HCT116 (cell line): ENCODE measurements around the gene DUSP14. TPM values are rescaled to one million over a fixed set of nuclear protein-coding genes. Genes with fewer than 3 reads are reported as not detected.

Experiments
- ATAC-seq: fragments of 200-7000 bp; cut with Tn5 transposase; 2 replicates; pipeline ENCODE4 v1.9.1; 2020; ENCODE audit warnings: mild to moderate bottlenecking, moderate library complexity
- BruUV-seq: library from RNA; stranded (reverse); fragments of 400-500 nt; replicated peaks from 2 replicates; lab custom pipeline; 2021; lab: Mats Ljungman, UMichigan
- CTCF ChIA-PET: fragments of 300-600 bp; sonication (Branson Sonifier 250); formaldehyde crosslinking; loops from one replicate; lab custom pipeline; 2021; ENCODE audit warnings: antibody characterized with exemption; lab: Charles Lee
- POLR2A ChIA-PET: fragments of 300-600, 350-600 bp; sonication (Branson Sonifier 250); formaldehyde crosslinking; loops from one replicate; lab custom pipeline; 2021; ENCODE audit warnings: antibody characterized with exemption; lab: Charles Lee
- RAD21 ChIA-PET, 2 experiments: fragments of 300-600 bp; sonication (Branson Sonifier 250); formaldehyde crosslinking; loops; one replicate each; lab custom pipeline; 2023; ENCODE audit warnings: low total read pairs in 2 of 2; ENCODE audit not compliant: uncharacterized antibody in 2 of 2, unreplicated experiment in 2 of 2, low non-redundant PET in 1 of 2; lab: Charles Lee
- DNase-seq: peaks from one replicate; pipeline ENCODE4 v3.0.0-alpha.2; 2010; ENCODE audit warnings: low read depth, low spot score
- H2AFZ ChIP-seq: fragments of 200-600 bp; shearing (Covaris generic), sonication (generic); 2 replicates; pipeline ENCODE4 v1.6.1; 2017; ENCODE audit warnings: low read depth, mixed run types, mixed read lengths, antibody characterized with exemption, low read length; ENCODE audit not compliant: poor library complexity, severe bottlenecking
- H3K27ac ChIP-seq: 2 replicates; pipeline ENCODE4 v1.5.1; 2012; ENCODE audit warnings: low read depth, low read length
- H3K27me3 ChIP-seq: fragments of 200-600 bp; sonication (generic); 2 replicates; pipeline ENCODE4 v1.6.1; 2016; ENCODE audit warnings: mixed run types, low read length, mixed read lengths; ENCODE audit not compliant: insufficient read depth
- H3K36me3 ChIP-seq, 2 experiments: fragments of 200-500 bp in 1 of 2; fragments of 200-600 bp in 1 of 2; sonication (Bioruptor generic) in 1 of 2; sonication (generic) in 1 of 2; 2 replicates each; pipeline versions ENCODE4 v1.5.1 to v1.6.1; 2014 to 2016; ENCODE audit warnings: low read length in 2 of 2, inconsistent platforms in 1 of 2, mixed read lengths in 1 of 2, mixed run types in 1 of 2; ENCODE audit not compliant: insufficient read depth in 2 of 2, control insufficient read depth in 1 of 2
- H3K4me1 ChIP-seq, 2 experiments: fragments of 200-600 bp in 1 of 2; sonication (generic) in 1 of 2; 2 replicates each; pipeline versions ENCODE4 v1.5.1 to v1.6.1; 2012 to 2017; ENCODE audit warnings: low read length in 2 of 2, inconsistent platforms in 1 of 2, mild to moderate bottlenecking in 1 of 2, mixed read lengths in 1 of 2, mixed run types in 1 of 2, moderate library complexity in 1 of 2; ENCODE audit not compliant: insufficient read depth in 2 of 2, control insufficient read depth in 1 of 2
- H3K4me2 ChIP-seq: fragments of 200-600 bp; sonication (generic); 2 replicates; pipeline ENCODE4 v1.6.1; 2017; ENCODE audit warnings: mixed run types, low read length, mixed read lengths
- H3K4me3 ChIP-seq, 2 experiments: fragments of 200-600 bp in 1 of 2; sonication (generic) in 1 of 2; replicated peaks in 1 of 2; 2 replicates each; pipeline ENCODE4 v1.5.1; 2011 to 2016; ENCODE audit warnings: low read length in 2 of 2, control low read depth in 1 of 2, low read depth in 1 of 2, mild to moderate bottlenecking in 1 of 2, mixed read lengths in 1 of 2, mixed run types in 1 of 2
- H3K79me2 ChIP-seq: fragments of 200-600 bp; sonication (generic); 2 replicates; pipeline ENCODE4 v1.6.1; 2017; ENCODE audit warnings: mild to moderate bottlenecking, mixed run types, low read length, moderate library complexity, mixed read lengths; ENCODE audit not compliant: insufficient read depth
- H3K9ac ChIP-seq: fragments of 200-600 bp; sonication (generic); 2 replicates; pipeline ENCODE4 v1.6.1; 2016; ENCODE audit warnings: low read length, mixed read lengths
- H3K9me2 ChIP-seq: fragments of 200-600 bp; sonication (generic), shearing (Covaris generic); 2 replicates; pipeline ENCODE4 v1.6.1; 2017; ENCODE audit warnings: mixed run types, mild to moderate bottlenecking, moderate library complexity; ENCODE audit not compliant: insufficient read depth
- H3K9me3 ChIP-seq, 2 experiments: fragments of 200-500 bp in 1 of 2; fragments of 200-600 bp in 1 of 2; sonication (Bioruptor generic) in 1 of 2; sonication (generic) in 1 of 2; 2 replicates each; pipeline ENCODE4 v1.6.1; 2014 to 2017; ENCODE audit warnings: low read length in 2 of 2, mixed read lengths in 2 of 2, inconsistent platforms in 1 of 2, low read depth in 1 of 2, mild to moderate bottlenecking in 1 of 2, mixed run types in 1 of 2, moderate library complexity in 1 of 2; ENCODE audit not compliant: control insufficient read depth in 1 of 2, insufficient read depth in 1 of 2
- H4K20me1 ChIP-seq: fragments of 200-600 bp; sonication (generic), shearing (Covaris generic); 2 replicates; pipeline ENCODE4 v1.6.1; 2017; ENCODE audit warnings: mixed run types, mild to moderate bottlenecking, moderate library complexity; ENCODE audit not compliant: insufficient read depth
- CBX3 ChIP-seq: IDR thresholded peaks from 2 replicates; pipeline ENCODE4 v1.6.1; 2012; ENCODE audit warnings: low read depth
- CEBPB ChIP-seq: IDR thresholded peaks from 2 replicates; pipeline ENCODE4 v1.6.1; 2012; ENCODE audit warnings: low read depth
- EGR1 ChIP-seq: IDR thresholded peaks from 2 replicates; pipeline ENCODE4 v1.6.1; 2012; ENCODE audit warnings: low read depth
- EZH2 ChIP-seq: fragments of 200-600 bp; sonication (generic); IDR thresholded peaks from 2 replicates; pipeline ENCODE4 v1.6.1; 2017; ENCODE audit warnings: antibody characterized with exemption, mixed run types
- JUND ChIP-seq: IDR thresholded peaks from 2 replicates; pipeline ENCODE4 v1.6.1; 2012
- POLR2A ChIP-seq: IDR thresholded peaks from 2 replicates; pipeline ENCODE4 v1.7.0; 2011; ENCODE audit warnings: borderline replicate concordance; ENCODE audit not compliant: insufficient read depth, insufficient read length; ENCODE audit errors: extremely low read depth
- POLR2AphosphoS5 ChIP-seq: IDR thresholded peaks from 2 replicates; pipeline ENCODE4 v1.6.1; 2011; ENCODE audit warnings: mild to moderate bottlenecking, low read depth, low read length, moderate library complexity
- SIN3A ChIP-seq: IDR thresholded peaks from 2 replicates; pipeline ENCODE4 v1.6.1; 2012; ENCODE audit warnings: low read depth
- SP1 ChIP-seq: IDR thresholded peaks from 2 replicates; pipeline ENCODE4 v1.6.1; 2012; ENCODE audit warnings: low read depth
- SRF ChIP-seq: IDR thresholded peaks from 2 replicates; pipeline ENCODE4 v1.6.1; 2012; ENCODE audit warnings: low read depth
- YY1 ChIP-seq: IDR thresholded peaks from 2 replicates; pipeline ENCODE4 v1.6.1; 2011; ENCODE audit warnings: low read length, low read depth, moderate library complexity, mild to moderate bottlenecking; ENCODE audit not compliant: insufficient replicate concordance; ENCODE audit errors: extremely low read depth
- ZFX ChIP-seq: fragments of 450-650 bp; IDR thresholded peaks from 2 replicates; pipeline ENCODE4 v1.6.1; 2017
- ZNF274 ChIP-seq: fragments of 200-500 bp; sonication (Bioruptor generic); IDR thresholded peaks from 2 replicates; pipeline ENCODE4 v1.6.1; 2014; ENCODE audit warnings: mild to moderate bottlenecking, low read depth, low read length, inconsistent platforms
- intact Hi-C: fragments of 100-400 bp; cut with micrococcal nuclease; formaldehyde crosslinking; loops from 2 replicates; pipeline ENCODE4 v1.10.0; 2022
- total RNA-seq: library from RNA; stranded (reverse); gene quantifications from one replicate; pipeline ENCODE4 v1.2.1, GENCODE V29; 2021; ENCODE audit not compliant: unreplicated experiment
- TF ChIP-seq, protein P1 (sequence below): IDR thresholded peaks from 2 replicates; pipeline ENCODE4 v1.6.1; 2011; ENCODE audit warnings: mild to moderate bottlenecking, low read length, moderate library complexity; ENCODE audit not compliant: insufficient replicate concordance; ENCODE audit errors: extremely low read depth
- TF ChIP-seq, protein P2 (sequence below): IDR thresholded peaks from 2 replicates; pipeline ENCODE4 v1.6.1; 2012
- TF ChIP-seq, protein P3 (sequence below), 3 experiments: fragments of 200-600 bp in 1 of 3; sonication (generic) in 1 of 3; IDR thresholded peaks in 2 of 3; conservative IDR thresholded peaks in 1 of 3; 2 replicates each; pipeline ENCODE4 v1.5.1; 2012 to 2017; ENCODE audit warnings: low read depth in 2 of 3, low read length in 2 of 3, antibody characterized with exemption in 1 of 3, borderline replicate concordance in 1 of 3, control low read depth in 1 of 3, mild to moderate bottlenecking in 1 of 3, mixed read lengths in 1 of 3, mixed run types in 1 of 3, moderate library complexity in 1 of 3; ENCODE audit not compliant: insufficient read depth in 1 of 3
- TF ChIP-seq, protein P4 (sequence below): IDR thresholded peaks from 2 replicates; pipeline ENCODE4 v1.6.1; 2012

The DUSP14 gene
- total RNA-seq, 1 experiment from 2014 or later: 27.6 TPM

DNA sequence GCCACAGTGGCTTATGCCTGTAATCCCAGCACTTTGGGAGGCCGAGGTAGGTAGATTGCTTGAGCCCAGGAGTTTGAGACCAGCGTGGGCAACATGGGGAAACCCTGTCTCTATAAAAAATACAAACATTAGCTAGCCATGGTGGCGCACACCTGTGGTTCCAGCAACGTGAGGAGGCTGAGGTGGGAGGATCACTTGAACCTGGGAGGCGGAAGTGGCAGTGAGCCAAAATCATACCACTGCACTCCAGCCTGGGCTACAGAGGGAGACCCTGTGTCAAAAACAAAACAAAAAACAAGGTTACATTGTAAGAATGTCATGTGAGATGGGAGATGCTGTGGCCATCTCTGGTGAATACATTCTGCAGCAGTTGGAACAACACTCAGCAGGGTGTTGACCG, 13.5 kb downstream of the DUSP14 start:
- DNase-seq (no peak), ATAC-seq (no peak)
- Histone ChIP-seq H3K9me3 (no peaks in the 10 kb centered on the region), H3K27me3 (no peaks in the 10 kb centered on the region), H3K36me3 (no peaks in the 10 kb centered on the region), H3K27ac (no peak overlapping the region), H3K9ac (no peak overlapping the region), H3K4me2 (no peak overlapping the region), H2AFZ (no peak overlapping the region), H3K4me1 (peaks cover 0 to 3% of the 10 kb centered on the region in 2 experiments; a peak in 1 of 4 replicates), H4K20me1 (no peaks in the 10 kb centered on the region), H3K9me2 (no peaks in the 10 kb centered on the region), H3K79me2 (peaks cover 96% of the 10 kb centered on the region), H3K4me3 (no peak overlapping the region)
- ChIA-PET POLR2A (no interaction called here), CTCF (no interaction called here), RAD21 (no interaction called here)
- intact Hi-C loops: no loop called here
- BruUV-seq: no TSS peak
- TF ChIP-seq POLR2AphosphoS5 (no peak), SIN3A (no peak), POLR2A (no peak), CBX3 (no peak), ZFX (no peak), YY1 (no peak), SRF (no peak), ZNF274 (no peak), JUND (no peak), SP1 (no peak), CEBPB (no peak), EGR1 (no peak), EZH2 (no peak)
- TF ChIP-seq, protein P1, sequence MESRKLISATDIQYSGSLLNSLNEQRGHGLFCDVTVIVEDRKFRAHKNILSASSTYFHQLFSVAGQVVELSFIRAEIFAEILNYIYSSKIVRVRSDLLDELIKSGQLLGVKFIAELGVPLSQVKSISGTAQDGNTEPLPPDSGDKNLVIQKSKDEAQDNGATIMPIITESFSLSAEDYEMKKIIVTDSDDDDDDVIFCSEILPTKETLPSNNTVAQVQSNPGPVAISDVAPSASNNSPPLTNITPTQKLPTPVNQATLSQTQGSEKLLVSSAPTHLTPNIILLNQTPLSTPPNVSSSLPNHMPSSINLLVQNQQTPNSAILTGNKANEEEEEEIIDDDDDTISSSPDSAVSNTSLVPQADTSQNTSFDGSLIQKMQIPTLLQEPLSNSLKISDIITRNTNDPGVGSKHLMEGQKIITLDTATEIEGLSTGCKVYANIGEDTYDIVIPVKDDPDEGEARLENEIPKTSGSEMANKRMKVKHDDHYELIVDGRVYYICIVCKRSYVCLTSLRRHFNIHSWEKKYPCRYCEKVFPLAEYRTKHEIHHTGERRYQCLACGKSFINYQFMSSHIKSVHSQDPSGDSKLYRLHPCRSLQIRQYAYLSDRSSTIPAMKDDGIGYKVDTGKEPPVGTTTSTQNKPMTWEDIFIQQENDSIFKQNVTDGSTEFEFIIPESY: no peak
- TF ChIP-seq, protein P2, sequence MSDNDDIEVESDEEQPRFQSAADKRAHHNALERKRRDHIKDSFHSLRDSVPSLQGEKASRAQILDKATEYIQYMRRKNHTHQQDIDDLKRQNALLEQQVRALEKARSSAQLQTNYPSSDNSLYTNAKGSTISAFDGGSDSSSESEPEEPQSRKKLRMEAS: no peak
- TF ChIP-seq, protein P3, sequence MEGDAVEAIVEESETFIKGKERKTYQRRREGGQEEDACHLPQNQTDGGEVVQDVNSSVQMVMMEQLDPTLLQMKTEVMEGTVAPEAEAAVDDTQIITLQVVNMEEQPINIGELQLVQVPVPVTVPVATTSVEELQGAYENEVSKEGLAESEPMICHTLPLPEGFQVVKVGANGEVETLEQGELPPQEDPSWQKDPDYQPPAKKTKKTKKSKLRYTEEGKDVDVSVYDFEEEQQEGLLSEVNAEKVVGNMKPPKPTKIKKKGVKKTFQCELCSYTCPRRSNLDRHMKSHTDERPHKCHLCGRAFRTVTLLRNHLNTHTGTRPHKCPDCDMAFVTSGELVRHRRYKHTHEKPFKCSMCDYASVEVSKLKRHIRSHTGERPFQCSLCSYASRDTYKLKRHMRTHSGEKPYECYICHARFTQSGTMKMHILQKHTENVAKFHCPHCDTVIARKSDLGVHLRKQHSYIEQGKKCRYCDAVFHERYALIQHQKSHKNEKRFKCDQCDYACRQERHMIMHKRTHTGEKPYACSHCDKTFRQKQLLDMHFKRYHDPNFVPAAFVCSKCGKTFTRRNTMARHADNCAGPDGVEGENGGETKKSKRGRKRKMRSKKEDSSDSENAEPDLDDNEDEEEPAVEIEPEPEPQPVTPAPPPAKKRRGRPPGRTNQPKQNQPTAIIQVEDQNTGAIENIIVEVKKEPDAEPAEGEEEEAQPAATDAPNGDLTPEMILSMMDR (IDR thresholded peaks at IDR 0.05 in 2 of 3, conservative IDR thresholded peaks at IDR 0.05 in 1 of 3; ENCODE audit: borderline replicate concordance in 1 of 3, insufficient read depth in 1 of 3, low read depth in 2 of 3, low read length in 2 of 3): no peak
- TF ChIP-seq, protein P4, sequence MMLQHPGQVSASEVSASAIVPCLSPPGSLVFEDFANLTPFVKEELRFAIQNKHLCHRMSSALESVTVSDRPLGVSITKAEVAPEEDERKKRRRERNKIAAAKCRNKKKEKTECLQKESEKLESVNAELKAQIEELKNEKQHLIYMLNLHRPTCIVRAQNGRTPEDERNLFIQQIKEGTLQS: no peak
